ENCODE measurements around the gene SYN1.

GRCh38 chrX:47529548-47529947 is 90.1 kb downstream of the SYN1 start:
- TF ChIP-seq RAD21 (IDR thresholded peaks at IDR 0.05): no peak
- no peak for TF ChIP-seq FOXA1 (IDR thresholded peaks at IDR 0.05)
- TF ChIP-seq ZBTB33 (IDR thresholded peaks at IDR 0.05): no peak
- TF ChIP-seq, protein P1, sequence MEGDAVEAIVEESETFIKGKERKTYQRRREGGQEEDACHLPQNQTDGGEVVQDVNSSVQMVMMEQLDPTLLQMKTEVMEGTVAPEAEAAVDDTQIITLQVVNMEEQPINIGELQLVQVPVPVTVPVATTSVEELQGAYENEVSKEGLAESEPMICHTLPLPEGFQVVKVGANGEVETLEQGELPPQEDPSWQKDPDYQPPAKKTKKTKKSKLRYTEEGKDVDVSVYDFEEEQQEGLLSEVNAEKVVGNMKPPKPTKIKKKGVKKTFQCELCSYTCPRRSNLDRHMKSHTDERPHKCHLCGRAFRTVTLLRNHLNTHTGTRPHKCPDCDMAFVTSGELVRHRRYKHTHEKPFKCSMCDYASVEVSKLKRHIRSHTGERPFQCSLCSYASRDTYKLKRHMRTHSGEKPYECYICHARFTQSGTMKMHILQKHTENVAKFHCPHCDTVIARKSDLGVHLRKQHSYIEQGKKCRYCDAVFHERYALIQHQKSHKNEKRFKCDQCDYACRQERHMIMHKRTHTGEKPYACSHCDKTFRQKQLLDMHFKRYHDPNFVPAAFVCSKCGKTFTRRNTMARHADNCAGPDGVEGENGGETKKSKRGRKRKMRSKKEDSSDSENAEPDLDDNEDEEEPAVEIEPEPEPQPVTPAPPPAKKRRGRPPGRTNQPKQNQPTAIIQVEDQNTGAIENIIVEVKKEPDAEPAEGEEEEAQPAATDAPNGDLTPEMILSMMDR (IDR thresholded peaks at IDR 0.05; ENCODE audit: low read depth, low read length, missing input control): no peak
